Measurements from ENCODE around the gene FMN2.
A peak's percentile ranks its signal among the peaks of the same experiment; 100 is the strongest.

Gene FMN2

DNA sequence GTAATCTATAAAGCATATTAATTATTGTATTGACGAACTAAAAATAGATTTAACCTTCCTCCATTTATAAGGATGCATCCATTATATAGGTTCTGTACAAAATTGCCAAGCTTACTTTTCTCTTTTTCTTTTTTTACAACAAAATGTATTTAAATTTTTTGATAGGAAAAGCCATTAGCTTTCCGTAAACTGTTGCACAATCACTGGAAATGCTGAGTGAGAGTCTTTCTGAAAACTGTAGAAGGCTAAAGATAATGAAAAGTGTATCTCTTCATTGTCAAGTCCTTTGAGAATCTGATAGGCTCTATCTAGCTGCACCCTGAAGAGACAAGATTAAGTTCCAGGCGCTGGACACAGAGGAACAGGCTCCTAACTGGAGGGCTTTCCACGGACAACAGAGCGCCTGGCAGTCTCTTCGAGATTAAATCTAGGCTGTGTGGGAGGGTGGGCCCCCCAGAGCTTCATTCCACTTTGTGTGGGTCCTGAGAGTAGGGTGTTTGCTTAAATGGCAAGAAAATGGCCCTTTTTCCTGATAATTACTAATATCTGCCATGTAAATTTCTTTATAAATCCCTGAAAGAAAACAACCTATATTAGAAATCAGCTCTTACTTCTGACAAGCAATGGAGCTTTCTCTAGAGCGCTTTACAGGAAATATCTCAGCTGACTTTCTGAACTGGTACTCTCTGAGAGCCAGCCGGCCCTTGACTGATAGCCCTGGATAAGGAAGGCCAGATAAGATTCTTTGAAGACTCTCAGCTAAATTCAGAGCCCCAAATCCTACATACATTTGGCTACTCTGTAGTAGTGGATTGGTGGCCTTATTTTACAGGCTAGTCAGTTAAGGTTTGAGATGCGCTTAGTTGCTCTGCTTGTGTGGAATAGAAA is 108.3 kb downstream of the FMN2 start:
- Histone ChIP-seq H3K79me2 (ENCODE audit: control insufficient read depth, insufficient read depth, low read length, poor library complexity) (no peaks in the 10 kb centered on the region), H3K18ac (ENCODE audit: low read length) (no peak overlapping the region), H2AFZ (ENCODE audit: insufficient read depth, low read length, poor library complexity) (no peak overlapping the region), H4K91ac (ENCODE audit: low read depth, low read length) (no peak overlapping the region), H3K27ac (ENCODE audit: low read depth, low read length) (no peak overlapping the region), H3K4me3 (ENCODE audit: low read depth, low read length) (no peak overlapping the region), H2BK12ac (ENCODE audit: low read length) (no peak overlapping the region), H3K27me3 (ENCODE audit: insufficient read depth, low read length) (no peaks in the 10 kb centered on the region), H3K9ac (ENCODE audit: low read length) (no peak overlapping the region), H3K4me2 (ENCODE audit: low read length) (no peak overlapping the region), H2BK5ac (ENCODE audit: low read depth, low read length, poor library complexity) (no peak overlapping the region), H4K8ac (ENCODE audit: low read depth, low read length) (no peak overlapping the region), H3K23ac (ENCODE audit: low read length) (no peak overlapping the region), H2AK5ac (ENCODE audit: low read length) (no peak overlapping the region), H3K79me1 (ENCODE audit: low read length) (no peaks in the 10 kb centered on the region), H3K4ac (ENCODE audit: low read depth, low read length) (no peak overlapping the region), H3K36me3 (ENCODE audit: control insufficient read depth in 1 of 2, insufficient read depth in 2 of 2, low read length in 2 of 2) (no peaks in the 10 kb centered on the region), H3K9me3 (ENCODE audit: insufficient read depth, low read depth, low read length) (peaks cover 3% of the 10 kb centered on the region), H3K14ac (ENCODE audit: low read length) (no peak overlapping the region), H4K12ac (ENCODE audit: low read depth, low read length) (no peak overlapping the region), H2BK120ac (ENCODE audit: insufficient read depth, low read length, poor library complexity) (no peak overlapping the region), H3K4me1 (ENCODE audit: control insufficient read depth in 1 of 2, insufficient read depth in 2 of 2, low read length in 2 of 2) (peaks cover 0 to 3% of the 10 kb centered on the region in 2 experiments)
- no peak for DNase-seq
- WGBS (ENCODE audit: extremely low coverage, insufficient coverage, insufficient read length) = no CpG with 5 or more reads among the region's 9 CpGs

DNA sequence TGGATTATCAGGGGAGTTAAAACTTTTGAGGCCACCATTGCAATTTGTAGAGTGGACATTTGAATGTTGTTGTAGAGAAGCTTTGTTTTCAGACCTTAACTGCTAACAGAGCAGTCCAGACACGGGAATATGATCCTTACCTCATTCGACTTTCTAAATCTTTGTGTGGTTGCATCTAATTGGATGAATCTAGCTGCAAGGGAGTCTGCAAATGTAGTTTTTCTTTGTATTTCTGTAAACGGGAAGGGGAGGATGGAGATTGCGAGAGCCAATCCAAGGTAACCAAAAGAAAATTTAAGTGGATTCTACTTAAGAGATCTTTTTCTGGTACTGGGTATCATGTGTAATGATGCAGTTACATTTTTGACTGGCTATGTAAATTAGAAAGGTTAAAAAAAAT is 110.2 kb downstream of the FMN2 start:
- Histone ChIP-seq H2AFZ (ENCODE audit: insufficient read depth, low read length, poor library complexity) (no peak overlapping the region), H3K23ac (ENCODE audit: low read length) (no peak overlapping the region), H3K14ac (ENCODE audit: low read length) (no peak overlapping the region), H3K4me2 (ENCODE audit: low read length) (no peak overlapping the region), H4K91ac (ENCODE audit: low read depth, low read length) (no peak overlapping the region), H3K27ac (ENCODE audit: low read depth, low read length) (no peak overlapping the region), H3K9me3 (ENCODE audit: insufficient read depth, low read depth, low read length) (peaks cover 3% of the 10 kb centered on the region), H2BK5ac (ENCODE audit: low read depth, low read length, poor library complexity) (no peak overlapping the region), H3K79me1 (ENCODE audit: low read length) (no peaks in the 10 kb centered on the region), H3K9ac (ENCODE audit: low read length) (no peak overlapping the region), H2BK12ac (ENCODE audit: low read length) (no peak overlapping the region), H3K4me1 (ENCODE audit: control insufficient read depth in 1 of 2, insufficient read depth in 2 of 2, low read length in 2 of 2) (peaks cover 0 to 3% of the 10 kb centered on the region in 2 experiments), H3K36me3 (ENCODE audit: control insufficient read depth in 1 of 2, insufficient read depth in 2 of 2, low read length in 2 of 2) (no peaks in the 10 kb centered on the region), H3K27me3 (ENCODE audit: insufficient read depth, low read length) (no peaks in the 10 kb centered on the region), H2AK5ac (ENCODE audit: low read length) (no peak overlapping the region), H3K18ac (ENCODE audit: low read length) (no peak overlapping the region), H3K4ac (ENCODE audit: low read depth, low read length) (no peak overlapping the region), H3K79me2 (ENCODE audit: control insufficient read depth, insufficient read depth, low read length, poor library complexity) (no peaks in the 10 kb centered on the region), H2BK120ac (ENCODE audit: insufficient read depth, low read length, poor library complexity) (no peak overlapping the region), H4K8ac (ENCODE audit: low read depth, low read length) (no peak overlapping the region), H4K12ac (ENCODE audit: low read depth, low read length) (no peak overlapping the region), H3K4me3 (ENCODE audit: low read depth, low read length) (no peak overlapping the region)
- no peak for DNase-seq
- no CpG with 5 or more reads among the region's 4 CpGs for WGBS (ENCODE audit: extremely low coverage, insufficient coverage, insufficient read length)

DNA sequence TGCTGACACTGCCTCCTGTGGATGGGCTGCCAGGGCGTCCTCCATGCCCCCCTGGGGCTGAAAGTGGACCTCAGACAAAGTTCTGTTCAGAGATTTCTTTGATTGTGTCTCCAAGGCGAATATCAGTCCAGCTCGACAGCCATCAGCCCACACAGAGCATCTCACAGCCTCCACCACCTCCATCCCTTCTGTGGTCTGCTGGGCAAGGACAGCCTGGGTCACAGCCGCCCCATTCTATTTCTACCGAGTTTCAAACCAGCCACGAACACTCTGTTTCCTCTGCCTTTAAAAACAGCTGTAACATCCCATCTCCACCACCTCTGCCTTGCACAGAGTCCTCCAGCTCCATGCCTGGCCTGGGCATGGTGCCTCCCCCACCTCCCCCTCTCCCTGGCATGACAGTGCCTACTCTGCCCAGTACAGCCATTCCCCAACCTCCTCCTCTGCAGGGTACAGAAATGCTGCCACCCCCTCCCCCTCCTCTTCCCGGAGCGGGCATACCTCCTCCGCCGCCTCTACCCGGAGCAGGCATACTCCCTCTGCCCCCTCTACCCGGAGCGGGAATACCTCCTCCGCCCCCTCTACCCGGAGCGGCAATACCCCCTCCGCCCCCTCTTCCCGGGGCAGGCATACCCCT is 115.5 kb downstream of the FMN2 start:
- H3K27ac ChIP-seq (ENCODE audit: low read depth, low read length) = no peak overlapping the region
- H3K18ac ChIP-seq (ENCODE audit: low read length) = no peak overlapping the region
- no peak overlapping the region for H3K4ac ChIP-seq (ENCODE audit: low read depth, low read length)
- peak overlapping the region; percentile 35 for H3K4me3 ChIP-seq (ENCODE audit: low read depth, low read length)
- H3K79me1 ChIP-seq (ENCODE audit: low read length) = no peaks in the 10 kb centered on the region
- peaks cover 7% of the 10 kb centered on the region for H3K9me3 ChIP-seq (ENCODE audit: insufficient read depth, low read depth, low read length)
- H3K79me2 ChIP-seq (ENCODE audit: control insufficient read depth, insufficient read depth, low read length, poor library complexity) = no peaks in the 10 kb centered on the region
- no peak overlapping the region for H3K9ac ChIP-seq (ENCODE audit: low read length)
- no peak overlapping the region for H4K91ac ChIP-seq (ENCODE audit: low read depth, low read length)
- no peak overlapping the region for H2BK12ac ChIP-seq (ENCODE audit: low read length)
- no peak overlapping the region for H2AFZ ChIP-seq (ENCODE audit: insufficient read depth, low read length, poor library complexity)
- H3K14ac ChIP-seq (ENCODE audit: low read length) = no peak overlapping the region
- no peak overlapping the region for H2BK120ac ChIP-seq (ENCODE audit: insufficient read depth, low read length, poor library complexity)
- no CpG with 5 or more reads among the region's 18 CpGs for WGBS (ENCODE audit: extremely low coverage, insufficient coverage, insufficient read length)
- no peak overlapping the region for H2BK5ac ChIP-seq (ENCODE audit: low read depth, low read length, poor library complexity)
- no peaks in the 10 kb centered on the region for H3K4me1 ChIP-seq (ENCODE audit: control insufficient read depth in 1 of 2, insufficient read depth in 2 of 2, low read length in 2 of 2)
- H4K8ac ChIP-seq (ENCODE audit: low read depth, low read length) = no peak overlapping the region
- H4K12ac ChIP-seq (ENCODE audit: low read depth, low read length) = no peak overlapping the region
- H3K23ac ChIP-seq (ENCODE audit: low read length) = no peak overlapping the region
- H2AK5ac ChIP-seq (ENCODE audit: low read length) = no peak overlapping the region
- no peak overlapping the region for H3K4me2 ChIP-seq (ENCODE audit: low read length)
- H3K36me3 ChIP-seq (ENCODE audit: control insufficient read depth in 1 of 2, insufficient read depth in 2 of 2, low read length in 2 of 2) = no peaks in the 10 kb centered on the region
- no peak for DNase-seq
- no peaks in the 10 kb centered on the region for H3K27me3 ChIP-seq (ENCODE audit: insufficient read depth, low read length)

DNA sequence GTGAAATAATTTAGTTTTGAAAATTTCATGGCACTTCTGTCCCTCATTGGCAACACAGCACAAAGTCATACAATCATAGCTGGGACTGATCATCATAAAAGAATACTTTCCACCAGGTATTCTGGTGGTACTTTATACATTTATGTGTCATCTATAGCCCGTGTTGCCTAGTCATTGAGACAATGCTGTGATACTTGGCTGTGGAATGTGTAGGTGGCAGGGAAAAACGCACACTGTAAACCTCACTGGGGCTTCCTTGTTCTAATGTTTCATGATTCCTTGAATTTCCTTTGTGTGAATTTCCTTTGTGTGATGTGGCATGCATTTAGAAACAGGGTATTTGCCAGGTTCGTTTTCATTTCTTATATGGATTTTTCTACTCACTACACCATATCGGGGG is 118.3 kb downstream of the FMN2 start:
- Histone ChIP-seq H3K9ac (ENCODE audit: low read length) (no peak overlapping the region), H3K14ac (ENCODE audit: low read length) (no peak overlapping the region), H3K18ac (ENCODE audit: low read length) (no peak overlapping the region), H3K36me3 (ENCODE audit: control insufficient read depth in 1 of 2, insufficient read depth in 2 of 2, low read length in 2 of 2) (no peaks in the 10 kb centered on the region), H3K9me3 (ENCODE audit: insufficient read depth, low read depth, low read length) (peaks cover 4% of the 10 kb centered on the region), H3K79me1 (ENCODE audit: low read length) (no peaks in the 10 kb centered on the region), H2AFZ (ENCODE audit: insufficient read depth, low read length, poor library complexity) (no peak overlapping the region), H3K4me2 (ENCODE audit: low read length) (no peak overlapping the region), H3K4ac (ENCODE audit: low read depth, low read length) (no peak overlapping the region), H3K27me3 (ENCODE audit: insufficient read depth, low read length) (no peaks in the 10 kb centered on the region), H3K79me2 (ENCODE audit: control insufficient read depth, insufficient read depth, low read length, poor library complexity) (no peaks in the 10 kb centered on the region), H3K4me1 (ENCODE audit: control insufficient read depth in 1 of 2, insufficient read depth in 2 of 2, low read length in 2 of 2) (no peaks in the 10 kb centered on the region), H4K91ac (ENCODE audit: low read depth, low read length) (no peak overlapping the region), H3K4me3 (ENCODE audit: low read depth, low read length) (no peak overlapping the region), H2AK5ac (ENCODE audit: low read length) (no peak overlapping the region), H4K8ac (ENCODE audit: low read depth, low read length) (no peak overlapping the region), H2BK12ac (ENCODE audit: low read length) (no peak overlapping the region), H4K12ac (ENCODE audit: low read depth, low read length) (no peak overlapping the region), H2BK5ac (ENCODE audit: low read depth, low read length, poor library complexity) (no peak overlapping the region), H2BK120ac (ENCODE audit: insufficient read depth, low read length, poor library complexity) (no peak overlapping the region), H3K27ac (ENCODE audit: low read depth, low read length) (no peak overlapping the region), H3K23ac (ENCODE audit: low read length) (no peak overlapping the region)
- WGBS (ENCODE audit: extremely low coverage, insufficient coverage, insufficient read length) = no CpG with 5 or more reads among the region's 4 CpGs
- DNase-seq = peak; percentile 44 to 52

Data from trophoblast cell (in vitro differentiated cells and primary cell).